Jurkat, Clone E6-1 (cell line): ENCODE data around the gene LAT. TPM values are rescaled to one million over a fixed set of nuclear protein-coding genes. Genes with fewer than 3 reads are reported as not detected.
"Not testable (repeated sequence)": the region's sequence is repeated elsewhere in the genome, so short reads cannot be mapped to it uniquely, and the experiment has no call there.

Experiments
- DNase-seq: peaks from one replicate; pipeline ENCODE4 v3.0.0-alpha.2; 2011; ENCODE audit warnings: low read depth, low spot score
- H3K4me3 ChIP-seq: 2 replicates; pipeline ENCODE4 v1.5.1; 2011; ENCODE audit warnings: mild to moderate bottlenecking, low read length, control low read depth, moderate library complexity
- polyA plus RNA-seq: library from polyadenylated mRNA; unstranded; fragments of >200 nt; gene quantifications from one replicate; pipeline ENCODE4 v1.2.1, GENCODE V29; 2012; ENCODE audit warnings: missing spikeins; ENCODE audit not compliant: insufficient read length, insufficient read depth

The LAT gene
- polyA plus RNA-seq: 216 TPM

- DNase-seq: peak; percentile 84
- peak within 1 kb of the TSS; percentile 97 for H3K4me3 ChIP-seq
These were observed at the start of gene LAT for GRCh38 chr16:28984619-28985135. Gene LAT (plus strand): TSS chr16:28985052. CDS start chr16:28985418, 366 bp downstream.

GRCh38 chr16:28935346-28935745 is 49.5 kb upstream of the LAT start:
- DNase-seq: no peak

GRCh38 chr16:28935924-28936783 is 48.7 kb upstream of the LAT start:
- H3K4me3 ChIP-seq: peak overlapping the region; percentile 18; the same call in 1 of the 2 replicates
- peak; percentile 69 for DNase-seq

More at GRCh38 chr16:28935346-28935745, 49.5 kb upstream of the LAT start:
- H3K4me3 ChIP-seq: no peak overlapping the region

GRCh38 chr16:28936784-28937155 is 48.1 kb upstream of the LAT start:
- DNase-seq: no peak
- H3K4me3 ChIP-seq: no peak overlapping the region

GRCh38 chr16:28937222-28937876 is 47.5 kb upstream of the LAT start:
- DNase-seq: no peak
- H3K4me3 ChIP-seq: no peak overlapping the region

GRCh38 chr16:28938721-28939120 is 46.1 kb upstream of the LAT start:
- H3K4me3 ChIP-seq: no peak overlapping the region
- no peak for DNase-seq

- DNase-seq, H3K4me3 ChIP-seq: not testable (repeated sequence)
These were observed 45.0 kb upstream of the LAT start for GRCh38 chr16:28939825-28940224.

GRCh38 chr16:28943281-28943680 is 41.6 kb upstream of the LAT start:
- no peak for DNase-seq
- no peak overlapping the region for H3K4me3 ChIP-seq

- no peak for DNase-seq
These were observed 38.2 kb upstream of the LAT start for GRCh38 chr16:28946681-28947080.

GRCh38 chr16:28950648-28951409 is 34.0 kb upstream of the LAT start, which contains the start of gene NFATC2IP:
Gene NFATC2IP (plus strand): TSS chr16:28950937. CDS start chr16:28951012, 75 bp downstream.
- H3K4me3 ChIP-seq: peak within 1 kb of the TSS; percentile 82
- DNase-seq: peak; percentile 100

More at GRCh38 chr16:28946681-28947080, 38.2 kb upstream of the LAT start:
- H3K4me3 ChIP-seq: no peak overlapping the region

GRCh38 chr16:28951410-28951943 is 33.4 kb upstream of the LAT start:
- DNase-seq: no peak
- peak overlapping the region; percentile 82 for H3K4me3 ChIP-seq

- no peak for DNase-seq
- H3K4me3 ChIP-seq: no peak overlapping the region
These were observed 26.6 kb upstream of the LAT start for GRCh38 chr16:28958216-28958615.

- no peak overlapping the region for H3K4me3 ChIP-seq
- DNase-seq: no peak
These were observed 26.0 kb upstream of the LAT start for GRCh38 chr16:28958836-28959235.

- DNase-seq: no peak
- no peak overlapping the region for H3K4me3 ChIP-seq
These were observed 20.8 kb upstream of the LAT start for GRCh38 chr16:28964072-28964471.

GRCh38 chr16:28964496-28964895 is 20.4 kb upstream of the LAT start:
- H3K4me3 ChIP-seq: no peak overlapping the region
- no peak for DNase-seq

GRCh38 chr16:28967156-28967555 is 17.7 kb upstream of the LAT start:
- DNase-seq: no peak
- no peak overlapping the region for H3K4me3 ChIP-seq

- H3K4me3 ChIP-seq, DNase-seq: not testable (repeated sequence)
These were observed 15.2 kb upstream of the LAT start for GRCh38 chr16:28969696-28970095.

- no peak for DNase-seq
- H3K4me3 ChIP-seq: peak overlapping the region; percentile 97
These were observed 10.8 kb upstream of the LAT start for GRCh38 chr16:28974007-28974436.
